Measurements from ENCODE around the gene CBFA2T3. TPM values are rescaled to one million over a fixed set of nuclear protein-coding genes. Genes with fewer than 3 reads are reported as not detected.

The CBFA2T3 gene
- total RNA-seq, 2 donors from 2014 or later, result 2.3 to 2.9 TPM

DNA sequence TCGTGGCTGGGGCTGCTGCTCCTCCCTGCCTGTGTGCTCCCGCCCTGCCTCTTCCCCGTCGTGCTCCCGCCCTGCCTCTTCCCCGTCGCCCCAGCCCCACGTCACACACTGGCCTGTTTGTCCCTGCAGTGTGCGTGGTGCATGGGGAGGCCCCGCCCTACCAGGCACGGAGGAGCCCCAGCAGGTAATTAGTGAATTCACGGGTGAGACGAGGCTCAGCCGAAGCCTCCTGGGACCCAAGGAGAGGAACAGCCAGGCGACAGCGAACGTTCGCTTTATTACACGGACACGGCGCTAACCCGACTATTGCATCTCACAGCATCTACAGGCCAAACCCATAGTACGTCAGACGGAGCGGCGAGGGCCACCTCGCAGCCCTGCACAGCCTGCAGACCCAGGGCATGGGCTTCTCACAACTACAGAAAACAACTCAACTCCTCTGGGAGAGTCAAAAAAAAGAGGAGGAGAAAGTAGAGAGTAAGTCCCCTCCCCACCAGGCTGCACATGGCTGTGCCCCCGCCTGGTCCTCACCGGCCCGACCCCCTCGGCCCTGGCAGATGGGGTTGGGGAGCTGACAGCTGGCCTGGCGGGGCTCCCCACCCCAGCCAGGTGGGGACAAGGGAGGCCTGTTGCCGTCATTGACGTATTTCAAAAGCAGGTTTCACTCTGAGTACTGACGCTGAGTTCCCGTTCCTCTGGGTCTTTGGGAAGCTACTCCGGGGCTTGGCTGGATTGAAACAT is 106.2 kb downstream of the CBFA2T3 start:
- Mint-ChIP-seq H3K9me3 (no peaks in the 10 kb centered on the region), H3K4me3 (no peak overlapping the region), H3K4me1 (ENCODE audit: low read depth in 2 of 2) (peaks cover 0 to 4% of the 10 kb centered on the region in 2 donors), H3K27ac (no peak overlapping the region), H3K27me3 (peaks cover 0 to 8% of the 10 kb centered on the region in 2 donors), H3K36me3 (no peaks in the 10 kb centered on the region)
- ATAC-seq (no peak), DNase-seq (ENCODE audit: low spot score) (no peak)

DNA sequence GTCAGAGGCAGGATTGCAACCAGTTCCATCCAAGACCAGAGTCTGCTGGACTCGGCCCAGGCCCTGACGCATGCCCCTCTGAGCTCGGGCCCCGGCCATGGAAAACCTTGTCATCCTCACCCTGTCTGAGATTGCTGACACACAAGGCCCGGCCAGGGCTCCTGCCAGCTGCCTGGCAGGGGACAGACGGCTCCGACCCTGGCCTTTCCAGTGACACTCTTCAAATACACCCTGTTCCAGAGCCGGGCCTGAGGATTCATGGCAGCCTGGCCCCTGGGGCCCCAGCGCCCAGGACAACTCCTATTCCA is 107.4 kb downstream of the CBFA2T3 start:
- H3K27me3 Mint-ChIP-seq, result peaks cover 0 to 8% of the 10 kb centered on the region in 2 donors
- no peak for ATAC-seq
- H3K27ac Mint-ChIP-seq, result no peak overlapping the region
- H3K9me3 Mint-ChIP-seq, result no peaks in the 10 kb centered on the region
- no peaks in the 10 kb centered on the region for H3K36me3 Mint-ChIP-seq
- peaks cover 0 to 4% of the 10 kb centered on the region in 2 donors for H3K4me1 Mint-ChIP-seq (ENCODE audit: low read depth in 2 of 2)
- no peak for DNase-seq (ENCODE audit: low spot score)
- no peak overlapping the region for H3K4me3 Mint-ChIP-seq

DNA sequence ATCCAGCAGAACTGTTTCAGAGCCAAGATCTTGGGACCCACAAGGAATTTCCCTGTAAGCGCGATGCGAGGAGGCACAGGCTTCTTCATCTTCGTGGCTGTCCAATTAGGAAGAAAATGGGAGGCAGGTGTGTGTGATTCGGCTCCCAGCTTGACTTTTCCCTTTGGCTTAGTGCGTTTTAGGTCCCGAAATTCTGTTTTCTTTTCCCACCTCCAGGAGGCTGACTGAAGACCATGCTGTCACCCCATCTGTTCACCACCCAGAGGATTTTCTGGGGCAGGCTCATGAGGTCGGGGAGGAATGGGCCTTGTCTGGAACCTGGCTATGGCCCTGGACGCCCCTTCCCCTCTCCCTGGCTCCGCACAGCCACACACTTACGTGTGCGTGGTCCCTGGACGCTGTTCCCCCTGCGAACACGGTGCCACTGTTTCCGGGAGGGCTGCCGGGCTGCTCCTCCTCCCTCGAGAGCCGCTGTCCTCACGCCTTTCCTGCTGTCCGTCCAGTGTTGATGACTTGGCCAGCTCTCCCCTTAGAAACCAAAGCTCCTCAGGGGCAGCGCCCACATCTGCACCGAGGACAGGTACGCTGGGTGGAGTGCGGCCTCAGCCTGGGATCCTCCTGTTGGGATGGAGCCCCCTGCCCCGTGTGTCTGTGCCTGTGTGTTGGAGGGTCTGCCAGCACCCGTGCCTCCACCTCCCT is 107.9 kb downstream of the CBFA2T3 start:
- ATAC-seq (no peak), DNase-seq (ENCODE audit: low spot score) (no peak)
- no peaks in the 10 kb centered on the region for H3K9me3 Mint-ChIP-seq
- peaks cover 0 to 8% of the 10 kb centered on the region in 2 donors for H3K27me3 Mint-ChIP-seq
- H3K27ac Mint-ChIP-seq, result no peak overlapping the region
- no peak overlapping the region for H3K4me3 Mint-ChIP-seq
- H3K4me1 Mint-ChIP-seq (ENCODE audit: low read depth in 2 of 2), result peaks cover 0 to 4% of the 10 kb centered on the region in 2 donors
- no peaks in the 10 kb centered on the region for H3K36me3 Mint-ChIP-seq

DNA sequence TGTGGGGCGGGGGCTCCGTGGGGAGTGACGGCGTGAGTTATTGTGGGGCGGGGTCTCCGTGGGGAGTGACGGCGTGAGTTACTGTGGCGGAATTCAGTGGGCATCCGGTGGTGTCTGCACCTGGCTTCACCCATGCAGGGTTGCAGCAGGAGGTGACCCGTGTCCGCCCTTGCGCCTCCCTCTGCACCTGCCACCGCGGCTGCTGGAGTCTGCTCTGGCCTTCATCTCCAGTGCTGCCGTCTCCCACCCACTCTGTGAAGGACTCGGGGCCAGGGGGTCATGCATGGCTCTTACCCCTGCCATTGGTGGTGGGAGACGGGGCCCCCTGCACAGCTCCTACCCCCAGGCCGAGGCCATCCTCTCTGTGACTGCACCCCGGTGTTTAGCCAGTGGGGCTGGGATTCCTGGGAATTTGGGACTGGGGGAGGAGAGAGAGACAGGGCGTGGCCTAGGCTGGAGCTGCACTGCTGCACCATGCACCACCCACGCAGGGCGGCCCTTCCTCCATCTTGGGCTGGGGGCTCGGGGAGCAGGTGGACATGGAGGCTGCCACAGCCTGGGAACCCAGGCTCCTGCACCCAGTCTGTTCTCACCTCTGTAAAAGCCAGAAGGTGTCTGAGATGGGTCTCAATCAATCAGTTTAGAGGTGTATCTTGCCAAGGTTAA is 109.3 kb downstream of the CBFA2T3 start:
- no peaks in the 10 kb centered on the region for H3K9me3 Mint-ChIP-seq
- no peaks in the 10 kb centered on the region for H3K36me3 Mint-ChIP-seq
- no peak overlapping the region for H3K4me3 Mint-ChIP-seq
- H3K27ac Mint-ChIP-seq, result no peak overlapping the region
- peaks cover 0 to 8% of the 10 kb centered on the region in 2 donors for H3K27me3 Mint-ChIP-seq
- no peak for ATAC-seq
- no peak for DNase-seq (ENCODE audit: low spot score)
- H3K4me1 Mint-ChIP-seq (ENCODE audit: low read depth in 2 of 2), result peaks cover 0 to 4% of the 10 kb centered on the region in 2 donors

GRCh38 chr16:88866151-88866920 is 110.7 kb downstream of the CBFA2T3 start, which contains the start of gene PABPN1L:
Gene PABPN1L, minus strand, starts transcription at chr16:88866660. Its CDS starts 54 bp downstream, at chr16:88866606.
- Mint-ChIP-seq H3K27me3 (peaks cover 0 to 6% of the 10 kb centered on the region in 2 donors), H3K27ac (no peak within 1 kb of the TSS), H3K36me3 (no peaks in the 10 kb centered on the region), H3K4me3 (no peak within 1 kb of the TSS), H3K4me1 (ENCODE audit: low read depth in 2 of 2) (peaks cover 0 to 4% of the 10 kb centered on the region in 2 donors), H3K9me3 (no peaks in the 10 kb centered on the region)
- DNase-seq (ENCODE audit: low spot score) (no peak), ATAC-seq (no peak)

- Mint-ChIP-seq H3K27ac (no peak overlapping the region), H3K36me3 (no peaks in the 10 kb centered on the region), H3K9me3 (no peaks in the 10 kb centered on the region), H3K4me1 (ENCODE audit: low read depth in 2 of 2) (no peaks in the 10 kb centered on the region), H3K27me3 (peaks cover 0 to 3% of the 10 kb centered on the region in 2 donors), H3K4me3 (no peak overlapping the region)
- ATAC-seq, result no peak
- no peak for DNase-seq (ENCODE audit: low spot score)
These were observed 111.3 kb downstream of the CBFA2T3 start for GRCh38 chr16:88865742-88866141.

DNA sequence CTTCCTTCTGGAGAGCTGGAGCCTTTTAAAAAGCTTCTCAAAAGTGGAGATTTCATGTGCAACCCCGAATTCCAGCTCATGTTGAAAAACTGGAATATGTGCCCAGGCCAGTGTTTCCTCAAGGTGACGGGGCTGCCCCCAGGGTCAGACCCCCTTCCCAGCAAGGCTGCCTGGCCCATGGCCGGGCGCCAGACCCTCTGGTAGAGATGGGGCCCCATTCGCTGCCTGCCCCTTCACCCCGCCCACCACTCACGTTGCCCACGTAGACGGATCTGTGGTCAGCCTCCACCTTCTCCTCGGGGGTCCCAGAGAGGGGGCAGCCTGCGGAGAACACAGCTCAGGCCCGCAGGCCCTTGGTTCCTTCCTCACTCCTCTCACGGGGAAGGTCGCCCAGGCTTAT is 111.7 kb downstream of the CBFA2T3 start:
- Mint-ChIP-seq H3K36me3 (no peaks in the 10 kb centered on the region), H3K9me3 (no peaks in the 10 kb centered on the region), H3K27me3 (peaks cover 0 to 3% of the 10 kb centered on the region in 2 donors), H3K27ac (no peak overlapping the region), H3K4me1 (ENCODE audit: low read depth in 2 of 2) (no peaks in the 10 kb centered on the region), H3K4me3 (no peak overlapping the region)
- ATAC-seq (no peak), DNase-seq (ENCODE audit: low spot score) (no peak)

- no peaks in the 10 kb centered on the region for H3K36me3 Mint-ChIP-seq
- no peak overlapping the region for H3K27ac Mint-ChIP-seq
- ATAC-seq (peak in 1 of 2 donors; percentile 15), DNase-seq (ENCODE audit: low spot score) (no peak)
- peaks cover 0 to 3% of the 10 kb centered on the region in 2 donors for H3K27me3 Mint-ChIP-seq
- H3K9me3 Mint-ChIP-seq, result no peaks in the 10 kb centered on the region
- H3K4me3 Mint-ChIP-seq, result no peak overlapping the region
- no peaks in the 10 kb centered on the region for H3K4me1 Mint-ChIP-seq (ENCODE audit: low read depth in 2 of 2)
These were observed 112.5 kb downstream of the CBFA2T3 start for GRCh38 chr16:88864521-88864920.

DNA sequence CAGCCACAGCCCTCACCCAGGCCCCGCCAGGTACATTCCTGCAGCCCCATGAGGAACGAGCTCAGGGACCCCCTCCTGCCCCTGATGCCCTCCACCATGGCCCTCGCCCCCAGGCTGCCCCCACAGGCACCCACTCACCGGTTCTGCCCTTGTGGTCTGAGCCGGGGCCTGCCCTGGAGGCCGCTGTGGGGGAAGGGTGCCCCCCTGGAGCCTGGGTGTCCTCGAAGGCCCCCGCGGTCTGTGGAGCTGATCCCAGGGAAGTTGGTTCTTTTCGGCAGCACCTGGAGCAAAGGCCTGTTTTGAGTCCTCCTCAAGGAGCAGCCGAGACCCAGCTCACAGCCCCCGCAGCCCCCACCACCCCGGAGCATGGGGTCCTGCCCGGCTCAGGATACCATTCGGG is 112.9 kb downstream of the CBFA2T3 start:
- Mint-ChIP-seq H3K27ac (no peak overlapping the region), H3K4me3 (no peak overlapping the region), H3K36me3 (no peaks in the 10 kb centered on the region), H3K27me3 (peaks cover 0 to 3% of the 10 kb centered on the region in 2 donors), H3K4me1 (ENCODE audit: low read depth in 2 of 2) (no peaks in the 10 kb centered on the region), H3K9me3 (no peaks in the 10 kb centered on the region)
- no peak for ATAC-seq
- DNase-seq (ENCODE audit: low spot score), result no peak

DNA sequence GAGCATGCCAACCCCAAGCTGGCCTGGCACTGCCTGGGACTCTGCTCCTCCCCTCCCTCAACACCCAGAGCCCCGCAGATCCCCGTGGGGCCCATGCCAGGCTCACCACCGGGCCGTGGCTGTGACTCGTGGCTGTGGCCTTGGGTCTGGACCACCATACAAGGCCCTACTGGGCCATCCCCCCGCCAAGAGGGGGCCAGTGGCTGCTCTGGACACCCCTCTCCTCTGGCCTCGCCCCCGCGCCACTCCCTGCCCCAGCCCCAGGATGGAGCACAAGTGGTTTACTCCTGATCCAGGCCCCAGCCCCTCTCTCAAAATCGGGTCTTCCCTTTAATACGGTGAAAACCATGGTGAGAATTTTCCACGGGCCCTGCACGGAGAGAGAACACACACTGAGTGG is 113.6 kb downstream of the CBFA2T3 start:
- Mint-ChIP-seq H3K36me3 (no peaks in the 10 kb centered on the region), H3K9me3 (no peaks in the 10 kb centered on the region), H3K27ac (no peak overlapping the region), H3K4me1 (ENCODE audit: low read depth in 2 of 2) (peaks cover under 1 to 3% of the 10 kb centered on the region in 2 donors), H3K27me3 (peaks cover 0 to 1% of the 10 kb centered on the region in 2 donors), H3K4me3 (no peak overlapping the region)
- no peak for ATAC-seq
- DNase-seq (ENCODE audit: low spot score), result no peak

- no peak overlapping the region for H3K27ac Mint-ChIP-seq
- no peaks in the 10 kb centered on the region for H3K27me3 Mint-ChIP-seq
- no peak for ATAC-seq
- no peak overlapping the region for H3K4me3 Mint-ChIP-seq
- DNase-seq (ENCODE audit: low spot score), result no peak
- no peaks in the 10 kb centered on the region for H3K9me3 Mint-ChIP-seq
- peaks cover 5 to 7% of the 10 kb centered on the region in 2 donors for H3K4me1 Mint-ChIP-seq (ENCODE audit: low read depth in 2 of 2)
- no peaks in the 10 kb centered on the region for H3K36me3 Mint-ChIP-seq
These were observed 114.0 kb downstream of the CBFA2T3 start for GRCh38 chr16:88862968-88863367.

GRCh38 chr16:88861359-88861758 is 115.6 kb downstream of the CBFA2T3 start:
- no peak for DNase-seq (ENCODE audit: low spot score)
- ATAC-seq, result no peak
- H3K4me1 Mint-ChIP-seq (ENCODE audit: low read depth in 2 of 2), result peaks cover 12% of the 10 kb centered on the region in 2 donors
- H3K27me3 Mint-ChIP-seq, result no peaks in the 10 kb centered on the region
- H3K4me3 Mint-ChIP-seq, result no peak overlapping the region
- H3K9me3 Mint-ChIP-seq, result no peaks in the 10 kb centered on the region
- H3K27ac Mint-ChIP-seq, result no peak overlapping the region
- peaks cover 5% of the 10 kb centered on the region for H3K36me3 Mint-ChIP-seq

DNA sequence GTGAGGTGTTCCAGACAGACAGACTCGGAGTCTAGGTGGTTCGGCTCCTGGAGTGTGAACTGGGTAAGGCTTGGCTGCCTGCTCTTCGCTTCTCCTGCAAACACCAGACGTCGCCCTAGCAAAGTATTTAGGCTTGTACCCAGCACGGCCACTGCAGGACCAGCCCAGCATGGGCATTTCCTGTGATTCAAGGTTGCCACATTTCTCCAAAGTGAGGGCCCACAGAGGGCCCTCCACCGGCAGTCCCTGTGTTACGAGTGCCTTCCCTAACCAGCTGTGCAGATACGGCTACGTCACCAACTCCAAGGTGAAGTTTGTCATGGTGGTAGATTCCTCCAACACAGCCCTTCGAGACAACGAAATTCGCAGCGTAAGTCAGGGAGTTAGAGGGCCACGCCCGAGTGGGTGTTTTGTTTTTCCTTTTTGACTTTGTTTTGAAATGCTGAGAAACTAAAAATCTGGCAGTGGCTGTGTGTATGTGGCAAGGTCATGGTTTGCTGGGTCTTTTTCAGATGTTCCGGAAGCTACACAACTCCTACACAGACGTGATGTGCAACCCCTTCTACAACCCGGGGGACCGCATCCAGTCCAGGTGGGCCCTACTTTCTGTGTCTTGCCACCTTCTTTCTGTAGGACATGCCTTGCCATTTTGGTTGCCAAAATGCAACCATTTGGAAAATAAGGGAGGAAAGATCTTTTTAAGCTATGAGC is 117.5 kb downstream of the CBFA2T3 start:
- H3K4me3 Mint-ChIP-seq, result no peak overlapping the region
- ATAC-seq (no peak), DNase-seq (ENCODE audit: low spot score) (no peak)
- H3K27ac Mint-ChIP-seq, result no peak overlapping the region
- peaks cover 5% of the 10 kb centered on the region for H3K36me3 Mint-ChIP-seq
- no peaks in the 10 kb centered on the region for H3K9me3 Mint-ChIP-seq
- H3K4me1 Mint-ChIP-seq (ENCODE audit: low read depth in 2 of 2), result peaks cover 16 to 24% of the 10 kb centered on the region in 2 donors
- no peaks in the 10 kb centered on the region for H3K27me3 Mint-ChIP-seq
